Epithelial cell of esophagus (primary cell): Measurements from ENCODE around the gene EVC.

Experiments
- DNase-seq: peaks from one replicate; pipeline ENCODE4 v3.0.0; 2010; ENCODE audit warnings: low read depth
- H3K4me3 ChIP-seq: 2 replicates; pipeline ENCODE4 v1.5.1; 2011; ENCODE audit warnings: mild to moderate bottlenecking, low read length, control low read depth
- CTCF ChIP-seq: IDR thresholded peaks from 2 replicates; pipeline ENCODE4 v1.5.1; 2011; ENCODE audit warnings: low read depth, mild to moderate bottlenecking, low read length, control low read depth, inconsistent platforms; ENCODE audit not compliant: insufficient read depth; ENCODE audit errors: missing control alignments

The EVC gene

GRCh38 chr4:5710961-5711478 is at the start of gene EVC:
Gene EVC (plus strand): TSS chr4:5711201. CDS start chr4:5711381, 180 bp downstream.
- no peak for TF ChIP-seq CTCF
- peak; percentile 77 for DNase-seq
- peak within 1 kb of the TSS; percentile 59 for H3K4me3 ChIP-seq

- DNase-seq, result no peak
- TF ChIP-seq CTCF, result no peak
- no peak overlapping the region for H3K4me3 ChIP-seq
These were observed 49.8 kb upstream of the EVC start for GRCh38 chr4:5661237-5661636.

- H3K4me3 ChIP-seq, result no peak overlapping the region
- TF ChIP-seq CTCF, result no peak
- DNase-seq, result no peak
These were observed 48.4 kb upstream of the EVC start for GRCh38 chr4:5662555-5662954.

- no peak overlapping the region for H3K4me3 ChIP-seq
- no peak for TF ChIP-seq CTCF
- no peak for DNase-seq
These were observed 46.2 kb upstream of the EVC start for GRCh38 chr4:5664778-5665177.

GRCh38 chr4:5666741-5667140 is 44.3 kb upstream of the EVC start:
- no peak for DNase-seq
- H3K4me3 ChIP-seq, result no peak overlapping the region
- TF ChIP-seq CTCF, result no peak

- no peak for DNase-seq
- no peak overlapping the region for H3K4me3 ChIP-seq
- no peak for TF ChIP-seq CTCF
These were observed 34.2 kb upstream of the EVC start for GRCh38 chr4:5676763-5677162.

- no peak overlapping the region for H3K4me3 ChIP-seq
- TF ChIP-seq CTCF, result no peak
- DNase-seq, result peak; percentile 92
These were observed 32.0 kb upstream of the EVC start for GRCh38 chr4:5678977-5679376.
